ENCODE data around the gene SRP68.

DNA sequence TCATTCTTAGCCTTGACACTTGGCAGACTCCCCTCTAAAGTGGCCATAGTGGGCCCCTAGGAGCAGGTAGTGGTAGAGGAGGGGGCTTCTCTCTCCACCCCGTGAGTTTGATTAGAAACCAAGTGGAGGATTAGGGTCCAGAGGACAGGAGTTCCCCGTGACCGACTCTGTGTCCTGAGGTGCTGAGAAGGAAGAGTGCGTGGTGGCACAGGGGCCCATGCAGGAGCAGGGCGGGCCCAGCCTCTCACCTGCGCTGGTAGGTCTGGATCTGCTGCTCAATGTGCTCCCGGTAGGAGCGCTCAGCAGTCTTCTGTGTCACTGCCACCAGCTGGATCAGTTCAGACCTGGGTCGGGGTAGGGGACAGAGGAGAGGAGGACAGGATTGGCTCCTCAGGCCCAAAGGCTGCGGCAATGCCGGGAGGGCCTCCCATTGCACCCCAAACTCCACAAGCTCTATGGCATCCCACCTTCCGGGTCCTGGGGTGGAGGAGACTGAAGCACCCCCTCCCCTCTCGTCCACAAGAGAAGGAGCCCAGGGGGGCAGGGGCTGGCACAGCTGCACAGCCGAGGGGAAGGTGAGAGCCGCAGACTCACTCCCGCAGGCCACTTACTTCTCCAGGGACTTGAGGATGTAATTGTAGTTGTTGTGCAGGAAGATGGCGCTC, 12.9 kb upstream of the SRP68 start:
- TF ChIP-seq EZH2 (optimal IDR thresholded peaks at IDR 0.05; ENCODE audit: low read depth, low read length) (no peak), EZH2phosphoT487 (IDR thresholded peaks at IDR 0.05; ENCODE audit: low read length) (no peak), CTCF (IDR thresholded peaks at IDR 0.05; ENCODE audit: low read length) (no peak)

All from MM.1S (cell line).